Measurements from ENCODE around the gene C8B.
A peak's percentile ranks its signal among the peaks of the same experiment; 100 is the strongest.

C8B gene

DNA sequence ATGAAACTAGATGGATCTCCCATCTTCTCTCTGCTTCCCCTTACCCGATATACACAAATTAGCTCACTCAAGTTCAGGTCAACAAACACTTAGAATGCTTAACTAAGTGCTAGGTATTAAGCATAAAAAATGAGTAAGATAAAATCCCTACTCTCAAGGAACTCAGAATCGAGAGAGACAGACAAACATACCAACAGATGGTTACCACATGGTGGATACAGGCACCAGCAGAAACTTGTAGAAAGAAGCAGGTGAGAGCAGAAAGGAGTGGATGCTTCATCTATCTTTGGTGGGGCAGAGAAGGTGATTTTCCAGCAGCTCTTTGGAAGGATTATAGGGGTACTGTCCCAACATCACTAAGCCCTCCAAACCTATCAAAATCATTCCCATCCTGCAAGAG, 32.2 kb downstream of the C8B start:
- H3K27ac ChIP-seq (ENCODE audit: low read depth, low read length) = no peak overlapping the region
- H4K12ac ChIP-seq (ENCODE audit: low read depth, low read length) = no peak overlapping the region
- no peak overlapping the region for H3K4me2 ChIP-seq (ENCODE audit: low read length)
- H2AK5ac ChIP-seq (ENCODE audit: low read length) = no peak overlapping the region
- H3K14ac ChIP-seq (ENCODE audit: low read length) = no peak overlapping the region
- H2BK5ac ChIP-seq (ENCODE audit: low read depth, low read length, poor library complexity) = no peak overlapping the region
- H3K4ac ChIP-seq (ENCODE audit: low read depth, low read length) = no peak overlapping the region
- no peaks in the 10 kb centered on the region for H3K4me1 ChIP-seq (ENCODE audit: control insufficient read depth in 1 of 2, insufficient read depth in 2 of 2, low read length in 2 of 2)
- H3K9me3 ChIP-seq (ENCODE audit: insufficient read depth, low read depth, low read length) = no peaks in the 10 kb centered on the region
- H4K91ac ChIP-seq (ENCODE audit: low read depth, low read length) = no peak overlapping the region
- WGBS (ENCODE audit: extremely low coverage, insufficient coverage, insufficient read length) = no CpG with 5 or more reads among the region's 2 CpGs
- no peaks in the 10 kb centered on the region for H3K79me1 ChIP-seq (ENCODE audit: low read length)
- no peak overlapping the region for H3K23ac ChIP-seq (ENCODE audit: low read length)
- no peaks in the 10 kb centered on the region for H3K27me3 ChIP-seq (ENCODE audit: insufficient read depth, low read length)
- no peak overlapping the region for H4K8ac ChIP-seq (ENCODE audit: low read depth, low read length)
- peak; percentile 33 to 52 for DNase-seq
- H3K4me3 ChIP-seq (ENCODE audit: low read depth, low read length) = no peak overlapping the region
- no peak overlapping the region for H3K18ac ChIP-seq (ENCODE audit: low read length)
- no peaks in the 10 kb centered on the region for H3K79me2 ChIP-seq (ENCODE audit: control insufficient read depth, insufficient read depth, low read length, poor library complexity)
- no peak overlapping the region for H2BK12ac ChIP-seq (ENCODE audit: low read length)
- H2BK120ac ChIP-seq (ENCODE audit: insufficient read depth, low read length, poor library complexity) = no peak overlapping the region
- H2AFZ ChIP-seq (ENCODE audit: insufficient read depth, low read length, poor library complexity) = no peak overlapping the region
- H3K9ac ChIP-seq (ENCODE audit: low read length) = no peak overlapping the region
- no peaks in the 10 kb centered on the region for H3K36me3 ChIP-seq (ENCODE audit: control insufficient read depth in 1 of 2, insufficient read depth in 2 of 2, low read length in 2 of 2)

GRCh38 chr1:56933161-56933560, 32.7 kb downstream of the C8B start:
- no peak overlapping the region for H4K91ac ChIP-seq (ENCODE audit: low read depth, low read length)
- H2BK5ac ChIP-seq (ENCODE audit: low read depth, low read length, poor library complexity) = no peak overlapping the region
- no peak overlapping the region for H3K4ac ChIP-seq (ENCODE audit: low read depth, low read length)
- H2AFZ ChIP-seq (ENCODE audit: insufficient read depth, low read length, poor library complexity) = no peak overlapping the region
- H2BK12ac ChIP-seq (ENCODE audit: low read length) = no peak overlapping the region
- DNase-seq = no peak
- H3K36me3 ChIP-seq (ENCODE audit: control insufficient read depth in 1 of 2, insufficient read depth in 2 of 2, low read length in 2 of 2) = no peaks in the 10 kb centered on the region
- H2AK5ac ChIP-seq (ENCODE audit: low read length) = no peak overlapping the region
- H2BK120ac ChIP-seq (ENCODE audit: insufficient read depth, low read length, poor library complexity) = no peak overlapping the region
- H4K12ac ChIP-seq (ENCODE audit: low read depth, low read length) = no peak overlapping the region
- no peak overlapping the region for H3K18ac ChIP-seq (ENCODE audit: low read length)
- no peaks in the 10 kb centered on the region for H3K27me3 ChIP-seq (ENCODE audit: insufficient read depth, low read length)
- no peak overlapping the region for H3K9ac ChIP-seq (ENCODE audit: low read length)
- no peak overlapping the region for H3K4me2 ChIP-seq (ENCODE audit: low read length)
- no peak overlapping the region for H3K23ac ChIP-seq (ENCODE audit: low read length)
- H4K8ac ChIP-seq (ENCODE audit: low read depth, low read length) = no peak overlapping the region
- no peaks in the 10 kb centered on the region for H3K79me2 ChIP-seq (ENCODE audit: control insufficient read depth, insufficient read depth, low read length, poor library complexity)
- H3K4me1 ChIP-seq (ENCODE audit: control insufficient read depth in 1 of 2, insufficient read depth in 2 of 2, low read length in 2 of 2) = no peaks in the 10 kb centered on the region
- WGBS (ENCODE audit: extremely low coverage, insufficient coverage, insufficient read length) = no CpG with 5 or more reads among the region's 2 CpGs
- H3K4me3 ChIP-seq (ENCODE audit: low read depth, low read length) = no peak overlapping the region
- no peaks in the 10 kb centered on the region for H3K79me1 ChIP-seq (ENCODE audit: low read length)
- no peak overlapping the region for H3K14ac ChIP-seq (ENCODE audit: low read length)
- H3K27ac ChIP-seq (ENCODE audit: low read depth, low read length) = no peak overlapping the region
- no peaks in the 10 kb centered on the region for H3K9me3 ChIP-seq (ENCODE audit: insufficient read depth, low read depth, low read length)

- no peaks in the 10 kb centered on the region for H3K79me2 ChIP-seq (ENCODE audit: control insufficient read depth, insufficient read depth, low read length, poor library complexity)
- no peaks in the 10 kb centered on the region for H3K27me3 ChIP-seq (ENCODE audit: insufficient read depth, low read length)
- H3K4ac ChIP-seq (ENCODE audit: low read depth, low read length) = no peak overlapping the region
- H3K18ac ChIP-seq (ENCODE audit: low read length) = no peak overlapping the region
- H2AK5ac ChIP-seq (ENCODE audit: low read length) = no peak overlapping the region
- no peak overlapping the region for H3K4me3 ChIP-seq (ENCODE audit: low read depth, low read length)
- H2AFZ ChIP-seq (ENCODE audit: insufficient read depth, low read length, poor library complexity) = no peak overlapping the region
- no peak overlapping the region for H2BK5ac ChIP-seq (ENCODE audit: low read depth, low read length, poor library complexity)
- H3K23ac ChIP-seq (ENCODE audit: low read length) = no peak overlapping the region
- no peak overlapping the region for H4K12ac ChIP-seq (ENCODE audit: low read depth, low read length)
- DNase-seq = no peak
- no peaks in the 10 kb centered on the region for H3K4me1 ChIP-seq (ENCODE audit: control insufficient read depth in 1 of 2, insufficient read depth in 2 of 2, low read length in 2 of 2)
- H3K4me2 ChIP-seq (ENCODE audit: low read length) = no peak overlapping the region
- no peak overlapping the region for H3K14ac ChIP-seq (ENCODE audit: low read length)
- H3K79me1 ChIP-seq (ENCODE audit: low read length) = no peaks in the 10 kb centered on the region
- no peak overlapping the region for H3K9ac ChIP-seq (ENCODE audit: low read length)
- H3K27ac ChIP-seq (ENCODE audit: low read depth, low read length) = no peak overlapping the region
- no peak overlapping the region for H4K8ac ChIP-seq (ENCODE audit: low read depth, low read length)
- no CpG with 5 or more reads among the region's 3 CpGs for WGBS (ENCODE audit: extremely low coverage, insufficient coverage, insufficient read length)
- H3K9me3 ChIP-seq (ENCODE audit: insufficient read depth, low read depth, low read length) = no peaks in the 10 kb centered on the region
- no peak overlapping the region for H2BK12ac ChIP-seq (ENCODE audit: low read length)
- no peak overlapping the region for H4K91ac ChIP-seq (ENCODE audit: low read depth, low read length)
- H3K36me3 ChIP-seq (ENCODE audit: control insufficient read depth in 1 of 2, insufficient read depth in 2 of 2, low read length in 2 of 2) = no peaks in the 10 kb centered on the region
- H2BK120ac ChIP-seq (ENCODE audit: insufficient read depth, low read length, poor library complexity) = no peak overlapping the region
Observed at GRCh38 chr1:56931686-56932085, 34.1 kb downstream of the C8B start.

DNA sequence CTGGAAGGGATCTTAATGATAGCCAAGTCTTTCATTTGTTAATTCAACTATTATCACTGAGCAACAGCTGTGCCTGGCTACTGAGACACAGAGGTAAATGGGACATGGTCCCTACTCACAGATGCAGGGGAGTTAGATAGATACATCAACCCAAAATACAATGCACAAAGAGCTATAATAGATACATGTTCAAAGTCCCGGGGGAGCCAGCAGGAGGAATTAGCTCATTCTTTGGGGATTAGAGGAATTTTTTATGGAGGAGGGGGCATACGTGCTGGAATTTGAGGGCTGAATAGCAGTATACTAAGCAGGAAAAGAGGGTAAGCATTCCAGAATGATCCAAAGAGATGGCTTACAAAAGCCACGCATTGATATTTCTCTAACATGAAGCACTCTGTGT, 34.6 kb downstream of the C8B start:
- H3K18ac ChIP-seq (ENCODE audit: low read length) = no peak overlapping the region
- H4K12ac ChIP-seq (ENCODE audit: low read depth, low read length) = no peak overlapping the region
- DNase-seq = no peak
- no CpG with 5 or more reads among the region's 3 CpGs for WGBS (ENCODE audit: extremely low coverage, insufficient coverage, insufficient read length)
- no peak overlapping the region for H2AK5ac ChIP-seq (ENCODE audit: low read length)
- H3K9ac ChIP-seq (ENCODE audit: low read length) = no peak overlapping the region
- H3K23ac ChIP-seq (ENCODE audit: low read length) = no peak overlapping the region
- H4K91ac ChIP-seq (ENCODE audit: low read depth, low read length) = no peak overlapping the region
- no peaks in the 10 kb centered on the region for H3K36me3 ChIP-seq (ENCODE audit: control insufficient read depth in 1 of 2, insufficient read depth in 2 of 2, low read length in 2 of 2)
- H3K79me2 ChIP-seq (ENCODE audit: control insufficient read depth, insufficient read depth, low read length, poor library complexity) = no peaks in the 10 kb centered on the region
- H3K79me1 ChIP-seq (ENCODE audit: low read length) = no peaks in the 10 kb centered on the region
- H2BK5ac ChIP-seq (ENCODE audit: low read depth, low read length, poor library complexity) = no peak overlapping the region
- no peaks in the 10 kb centered on the region for H3K4me1 ChIP-seq (ENCODE audit: control insufficient read depth in 1 of 2, insufficient read depth in 2 of 2, low read length in 2 of 2)
- no peaks in the 10 kb centered on the region for H3K9me3 ChIP-seq (ENCODE audit: insufficient read depth, low read depth, low read length)
- H2AFZ ChIP-seq (ENCODE audit: insufficient read depth, low read length, poor library complexity) = no peak overlapping the region
- H3K27ac ChIP-seq (ENCODE audit: low read depth, low read length) = no peak overlapping the region
- H2BK12ac ChIP-seq (ENCODE audit: low read length) = no peak overlapping the region
- H3K27me3 ChIP-seq (ENCODE audit: insufficient read depth, low read length) = no peaks in the 10 kb centered on the region
- H3K14ac ChIP-seq (ENCODE audit: low read length) = no peak overlapping the region
- H3K4me3 ChIP-seq (ENCODE audit: low read depth, low read length) = no peak overlapping the region
- no peak overlapping the region for H3K4ac ChIP-seq (ENCODE audit: low read depth, low read length)
- no peak overlapping the region for H2BK120ac ChIP-seq (ENCODE audit: insufficient read depth, low read length, poor library complexity)
- no peak overlapping the region for H4K8ac ChIP-seq (ENCODE audit: low read depth, low read length)
- H3K4me2 ChIP-seq (ENCODE audit: low read length) = no peak overlapping the region

Measured in trophoblast cell (in vitro differentiated cells and primary cell).